ENCODE results near the gene ADAR. TPM values are rescaled to one million over a fixed set of nuclear protein-coding genes. Genes with fewer than 3 reads are reported as not detected.

The ADAR gene
- total and polyA plus RNA-seq, 2 experiments from 2014 or later, result 96.4 to 188 TPM

DNA sequence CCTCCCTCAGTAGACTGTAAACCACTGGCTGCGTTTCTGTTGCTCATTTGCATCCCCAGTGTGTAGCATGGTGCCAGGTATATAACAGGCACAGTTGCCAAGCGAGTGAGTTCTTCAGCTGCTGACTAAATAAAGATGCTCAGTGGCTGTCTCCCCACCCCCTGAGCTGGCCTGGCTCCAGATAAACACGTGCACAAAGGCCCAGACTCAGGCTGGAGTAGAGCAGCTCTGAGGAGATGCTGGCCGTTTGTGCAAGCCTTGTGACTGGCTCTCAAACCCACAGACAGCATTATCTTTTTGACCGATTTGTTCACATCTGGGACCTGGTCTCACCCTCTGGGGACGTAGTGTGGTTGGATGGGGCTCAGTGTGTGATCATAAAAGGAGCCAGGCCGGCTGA lies 33.3 kb downstream of the ADAR start (continued):
- no peak for TF ChIP-seq CREB1 (CRISPR knock-in tag; IDR thresholded peaks at IDR 0.05; ENCODE audit: low read depth)
- TF ChIP-seq, protein P1, sequence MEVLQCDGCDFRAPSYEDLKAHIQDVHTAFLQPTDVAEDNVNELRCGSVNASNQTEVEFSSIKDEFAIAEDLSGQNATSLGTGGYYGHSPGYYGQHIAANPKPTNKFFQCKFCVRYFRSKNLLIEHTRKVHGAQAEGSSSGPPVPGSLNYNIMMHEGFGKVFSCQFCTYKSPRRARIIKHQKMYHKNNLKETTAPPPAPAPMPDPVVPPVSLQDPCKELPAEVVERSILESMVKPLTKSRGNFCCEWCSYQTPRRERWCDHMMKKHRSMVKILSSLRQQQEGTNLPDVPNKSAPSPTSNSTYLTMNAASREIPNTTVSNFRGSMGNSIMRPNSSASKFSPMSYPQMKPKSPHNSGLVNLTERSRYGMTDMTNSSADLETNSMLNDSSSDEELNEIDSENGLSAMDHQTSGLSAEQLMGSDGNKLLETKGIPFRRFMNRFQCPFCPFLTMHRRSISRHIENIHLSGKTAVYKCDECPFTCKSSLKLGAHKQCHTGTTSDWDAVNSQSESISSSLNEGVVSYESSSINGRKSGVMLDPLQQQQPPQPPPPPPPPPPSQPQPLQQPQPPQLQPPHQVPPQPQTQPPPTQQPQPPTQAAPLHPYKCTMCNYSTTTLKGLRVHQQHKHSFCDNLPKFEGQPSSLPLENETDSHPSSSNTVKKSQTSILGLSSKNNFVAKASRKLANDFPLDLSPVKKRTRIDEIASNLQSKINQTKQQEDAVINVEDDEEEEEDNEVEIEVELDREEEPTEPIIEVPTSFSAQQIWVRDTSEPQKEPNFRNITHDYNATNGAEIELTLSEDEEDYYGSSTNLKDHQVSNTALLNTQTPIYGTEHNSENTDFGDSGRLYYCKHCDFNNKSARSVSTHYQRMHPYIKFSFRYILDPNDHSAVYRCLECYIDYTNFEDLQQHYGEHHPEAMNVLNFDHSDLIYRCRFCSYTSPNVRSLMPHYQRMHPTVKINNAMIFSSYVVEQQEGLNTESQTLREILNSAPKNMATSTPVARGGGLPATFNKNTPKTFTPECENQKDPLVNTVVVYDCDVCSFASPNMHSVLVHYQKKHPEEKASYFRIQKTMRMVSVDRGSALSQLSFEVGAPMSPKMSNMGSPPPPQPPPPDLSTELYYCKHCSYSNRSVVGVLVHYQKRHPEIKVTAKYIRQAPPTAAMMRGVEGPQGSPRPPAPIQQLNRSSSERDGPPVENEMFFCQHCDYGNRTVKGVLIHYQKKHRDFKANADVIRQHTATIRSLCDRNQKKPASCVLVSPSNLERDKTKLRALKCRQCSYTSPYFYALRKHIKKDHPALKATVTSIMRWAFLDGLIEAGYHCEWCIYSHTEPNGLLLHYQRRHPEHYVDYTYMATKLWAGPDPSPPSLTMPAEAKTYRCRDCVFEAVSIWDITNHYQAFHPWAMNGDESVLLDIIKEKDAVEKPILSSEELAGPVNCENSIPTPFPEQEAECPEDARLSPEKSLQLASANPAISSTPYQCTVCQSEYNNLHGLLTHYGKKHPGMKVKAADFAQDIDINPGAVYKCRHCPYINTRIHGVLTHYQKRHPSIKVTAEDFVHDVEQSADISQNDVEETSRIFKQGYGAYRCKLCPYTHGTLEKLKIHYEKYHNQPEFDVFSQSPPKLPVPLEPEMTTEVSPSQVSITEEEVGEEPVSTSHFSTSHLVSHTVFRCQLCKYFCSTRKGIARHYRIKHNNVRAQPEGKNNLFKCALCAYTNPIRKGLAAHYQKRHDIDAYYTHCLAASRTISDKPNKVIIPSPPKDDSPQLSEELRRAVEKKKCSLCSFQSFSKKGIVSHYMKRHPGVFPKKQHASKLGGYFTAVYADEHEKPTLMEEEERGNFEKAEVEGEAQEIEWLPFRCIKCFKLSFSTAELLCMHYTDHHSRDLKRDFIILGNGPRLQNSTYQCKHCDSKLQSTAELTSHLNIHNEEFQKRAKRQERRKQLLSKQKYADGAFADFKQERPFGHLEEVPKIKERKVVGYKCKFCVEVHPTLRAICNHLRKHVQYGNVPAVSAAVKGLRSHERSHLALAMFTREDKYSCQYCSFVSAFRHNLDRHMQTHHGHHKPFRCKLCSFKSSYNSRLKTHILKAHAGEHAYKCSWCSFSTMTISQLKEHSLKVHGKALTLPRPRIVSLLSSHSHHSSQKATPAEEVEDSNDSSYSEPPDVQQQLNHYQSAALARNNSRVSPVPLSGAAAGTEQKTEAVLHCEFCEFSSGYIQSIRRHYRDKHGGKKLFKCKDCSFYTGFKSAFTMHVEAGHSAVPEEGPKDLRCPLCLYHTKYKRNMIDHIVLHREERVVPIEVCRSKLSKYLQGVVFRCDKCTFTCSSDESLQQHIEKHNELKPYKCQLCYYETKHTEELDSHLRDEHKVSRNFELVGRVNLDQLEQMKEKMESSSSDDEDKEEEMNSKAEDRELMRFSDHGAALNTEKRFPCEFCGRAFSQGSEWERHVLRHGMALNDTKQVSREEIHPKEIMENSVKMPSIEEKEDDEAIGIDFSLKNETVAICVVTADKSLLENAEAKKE (CRISPR knock-in tag; IDR thresholded peaks at IDR 0.05), result no peak

DNA sequence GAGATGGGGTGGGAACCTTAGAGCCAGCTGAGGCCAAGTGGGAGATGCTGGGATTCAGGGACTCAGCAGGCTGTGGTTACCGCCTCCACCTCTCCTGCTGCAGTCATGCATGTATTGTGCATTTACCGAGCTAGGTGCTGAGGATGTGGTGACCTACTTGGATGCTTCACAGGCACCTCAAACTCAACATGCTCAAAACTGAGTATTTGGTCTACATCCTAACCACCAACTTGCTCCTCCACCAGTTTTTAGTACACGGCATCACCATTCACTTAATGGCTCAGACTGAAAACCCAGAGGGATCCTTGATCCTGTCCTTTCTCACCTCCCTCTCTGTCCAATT lies 34.8 kb downstream of the ADAR start:
- TF ChIP-seq EZH2phosphoT487 (IDR thresholded peaks at IDR 0.05; ENCODE audit: unreplicated experiment), result no peak
- H3K9me3 Mint-ChIP-seq, result no peaks in the 10 kb centered on the region
- no peak overlapping the region for H3K4me3 ChIP-seq
- H3K79me2 ChIP-seq (replicated peaks; ENCODE audit: insufficient read depth), result no peaks in the 10 kb centered on the region
- peaks cover 29% of the 10 kb centered on the region for H3K27me3 Mint-ChIP-seq (ENCODE audit: insufficient read depth, low read depth, poor library complexity)
- no peaks in the 10 kb centered on the region for H3K36me3 ChIP-seq (ENCODE audit: insufficient read depth)
- H3K4me3 Mint-ChIP-seq, result no peak overlapping the region
- peaks cover 34% of the 10 kb centered on the region for H3K4me1 Mint-ChIP-seq
- no peak overlapping the region for H3K4me2 ChIP-seq
- H3F3A ChIP-seq (replicated peaks; ENCODE audit: low read depth), result 0 out of 2 replicates have a peak, but pooled peaks cover 2% of the 10 kb centered on the region
- no peak overlapping the region for H3K27ac ChIP-seq (ENCODE audit: low read depth)
- DNase-seq (ENCODE audit: low spot score) (no peak), ATAC-seq (no peak)
- H4K20me1 ChIP-seq (replicated peaks; ENCODE audit: insufficient read depth), result peaks cover 4% of the 10 kb centered on the region; the same call in 1 of the 2 replicates
- H3K9me2 ChIP-seq (ENCODE audit: insufficient read depth), result no peaks in the 10 kb centered on the region
- H3K27me3 ChIP-seq (ENCODE audit: insufficient read depth), result 0 out of 2 replicates have a peak, but pooled peaks cover 4% of the 10 kb centered on the region
- peaks cover 10% of the 10 kb centered on the region for H3K4me1 ChIP-seq (ENCODE audit: insufficient read depth)
- no peak overlapping the region for H3K27ac Mint-ChIP-seq
- peaks cover 14% of the 10 kb centered on the region; the same call in 2 of the 3 replicates for H3K36me3 Mint-ChIP-seq (ENCODE audit: low read depth)
- H2AFZ ChIP-seq, result no peak overlapping the region

All from GM23338 (cell line).